Esophagus muscularis mucosa (tissue), 4 donors: ENCODE measurements around the gene TTC39A.

Experiments
- CTCF ChIP-seq, 3 experiments: fragments of 200-600 bp in 2 of 3; fragments of 450-650 bp in 1 of 3; sonication (generic) in 2 of 3; IDR thresholded peaks; one replicate each; pipeline ENCODE4 v1.5.1; 2017 to 2019; ENCODE audit warnings: antibody characterized with exemption in 3 of 3, mild to moderate bottlenecking in 2 of 3, moderate library complexity in 1 of 3
- EP300 ChIP-seq: sonication (generic); formaldehyde crosslinking; IDR thresholded peaks from one replicate; pipeline ENCODE4 v1.6.1; 2017; ENCODE audit warnings: antibody characterized with exemption
- POLR2AphosphoS5 ChIP-seq, 2 donors: sonication (generic); formaldehyde crosslinking; IDR thresholded peaks; one replicate each; pipeline ENCODE4 v1.6.1; 2017; ENCODE audit warnings: antibody characterized with exemption in 2 of 2

- no peak for TF ChIP-seq CTCF (IDR thresholded peaks at IDR 0.05)
- TF ChIP-seq EP300: no peak
- no peak for TF ChIP-seq POLR2AphosphoS5 (IDR thresholded peaks at IDR 0.05)
Observed at GRCh38 chr1:51313268-51313852, 17.0 kb downstream of the TTC39A start.
